ENCODE results near the gene C8B.

C8B gene

DNA sequence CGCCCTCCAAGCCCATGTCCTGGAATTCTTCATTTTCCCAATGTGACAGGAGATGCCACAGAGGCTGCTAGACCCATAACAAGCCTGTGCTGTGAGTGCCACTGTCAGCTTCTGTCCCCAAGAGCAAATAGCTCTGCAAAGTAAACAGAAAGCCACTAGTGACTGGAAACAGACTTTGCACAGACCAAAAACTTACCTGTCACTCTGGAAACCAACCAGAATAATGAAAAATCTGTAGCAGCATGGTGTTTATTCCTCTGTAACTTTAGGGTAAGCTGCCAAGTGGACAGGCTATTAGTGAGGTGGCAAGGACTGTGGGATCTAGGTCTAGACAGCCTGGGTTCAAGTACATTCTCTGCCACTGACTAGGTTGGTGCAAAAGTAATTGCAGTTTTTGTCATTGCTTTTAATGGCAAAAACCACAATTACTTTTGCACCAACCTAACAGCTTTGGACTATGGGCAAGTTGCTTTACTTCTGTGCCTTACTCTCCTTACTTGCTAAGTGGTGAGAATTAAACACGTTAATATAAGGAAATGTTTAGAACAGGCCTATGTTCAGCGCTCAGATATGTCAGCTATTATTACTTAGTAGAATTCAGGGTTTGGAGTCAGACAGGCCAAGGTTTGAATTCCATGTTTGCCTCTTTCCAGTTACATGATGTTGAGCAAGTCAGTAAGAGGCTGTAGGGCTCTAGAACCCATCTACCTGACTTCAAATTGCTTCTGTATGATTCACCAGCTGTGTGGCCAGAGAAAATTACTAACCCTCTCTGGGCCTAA lies at the start of gene C8B:
Gene C8B (minus strand): TSS at position 100 of the 782 bp plus-strand sequence. CDS start 67 bp downstream, at position 33.
- DNase-seq: no peak

DNA sequence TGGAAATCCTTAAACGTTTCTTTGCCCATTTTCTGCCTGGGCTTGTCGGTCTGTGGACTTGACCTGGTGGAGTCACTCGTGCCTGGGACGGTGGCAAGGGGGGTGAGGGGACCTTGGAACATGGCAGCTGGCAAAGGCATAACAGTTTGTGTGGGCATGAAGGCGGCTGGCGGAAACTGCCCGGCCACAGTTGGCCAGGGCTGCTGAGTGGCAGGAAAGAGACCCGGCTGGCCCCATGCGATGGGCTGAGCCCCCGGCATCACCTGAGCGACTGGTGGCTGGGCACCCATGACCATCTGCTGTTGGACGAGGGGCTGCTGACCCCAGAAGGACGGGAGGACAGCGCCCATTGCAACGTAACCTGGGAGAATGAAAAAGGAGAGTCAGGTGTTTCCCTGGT lies 49.3 kb upstream of the C8B start:
- DNase-seq: no peak

DNA sequence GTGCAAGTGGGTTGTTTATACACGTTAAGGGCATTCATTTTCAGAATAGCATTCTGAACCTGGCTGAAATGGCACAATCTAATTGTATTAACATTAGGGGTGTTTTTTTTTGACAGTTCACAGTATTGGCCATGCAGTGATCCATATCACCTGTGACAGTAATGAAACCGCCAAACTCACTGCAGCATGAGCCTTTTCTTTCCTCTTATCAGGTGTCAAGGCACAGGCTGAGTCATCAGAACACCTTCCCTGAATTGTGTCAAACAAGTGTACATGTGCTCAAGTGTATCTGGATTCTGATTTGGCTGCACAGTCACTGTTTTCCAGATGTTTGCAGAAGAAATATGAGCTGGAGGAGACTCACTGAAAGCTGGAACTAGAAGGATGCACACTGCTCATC lies 47.7 kb upstream of the C8B start:
- DNase-seq: no peak

DNA sequence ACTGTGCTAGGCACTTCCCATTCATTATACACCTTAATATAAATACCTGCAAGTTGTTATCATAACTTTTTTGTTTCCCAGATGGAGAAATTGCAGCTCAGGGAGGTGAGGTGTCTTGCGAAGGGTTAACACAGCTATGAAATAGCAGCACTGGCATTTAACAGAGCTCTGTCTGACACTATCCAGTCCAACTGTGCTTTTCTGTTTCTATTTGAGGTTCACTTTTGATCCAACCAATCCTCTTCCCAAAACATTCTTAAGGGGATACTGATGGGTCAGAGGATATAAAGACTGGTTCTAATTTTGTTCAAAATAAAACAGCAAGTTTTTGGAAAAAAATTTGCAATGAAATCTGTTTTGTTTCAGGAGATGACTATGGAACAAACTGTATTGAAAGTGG lies 46.5 kb upstream of the C8B start:
- DNase-seq: no peak

DNA sequence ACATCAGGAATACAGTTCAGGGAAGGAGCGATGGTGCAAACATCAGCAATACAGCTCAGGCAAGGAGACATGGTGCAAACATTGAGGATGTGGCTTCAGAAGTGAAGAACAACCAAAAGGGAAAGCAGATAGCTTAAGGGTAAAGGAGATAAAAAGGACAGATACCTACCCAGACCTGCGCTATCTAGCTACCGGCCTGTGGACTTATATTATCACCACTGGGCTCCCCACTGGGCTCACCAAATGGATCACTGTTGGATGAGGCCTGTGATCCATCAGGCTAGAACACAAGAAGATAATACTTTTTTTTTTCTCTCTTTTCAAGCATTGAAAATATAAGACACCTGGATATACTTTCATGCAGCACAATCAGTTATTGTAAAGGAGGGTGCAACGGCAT lies 44.7 kb upstream of the C8B start:
- no peak for DNase-seq

DNA sequence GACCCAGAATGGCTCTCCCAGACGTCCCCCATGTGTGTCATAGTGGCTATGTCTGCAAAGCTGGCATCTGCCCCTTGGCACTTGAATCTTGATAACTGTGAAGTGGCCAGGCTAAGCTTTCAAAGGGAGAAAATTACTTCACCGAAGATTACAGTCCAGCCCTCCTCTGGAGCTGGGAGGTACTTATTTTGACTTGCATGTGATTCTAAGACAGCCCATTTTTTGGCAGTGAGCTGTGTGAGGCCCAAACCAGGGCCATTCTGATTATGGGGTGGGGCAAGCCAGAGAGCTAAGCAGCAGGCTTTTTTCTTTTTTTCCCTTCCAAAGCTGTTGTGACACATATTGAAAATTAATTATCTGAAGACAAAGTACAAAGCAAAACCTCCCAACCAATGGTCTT lies 42.1 kb upstream of the C8B start:
- no peak for DNase-seq

DNA sequence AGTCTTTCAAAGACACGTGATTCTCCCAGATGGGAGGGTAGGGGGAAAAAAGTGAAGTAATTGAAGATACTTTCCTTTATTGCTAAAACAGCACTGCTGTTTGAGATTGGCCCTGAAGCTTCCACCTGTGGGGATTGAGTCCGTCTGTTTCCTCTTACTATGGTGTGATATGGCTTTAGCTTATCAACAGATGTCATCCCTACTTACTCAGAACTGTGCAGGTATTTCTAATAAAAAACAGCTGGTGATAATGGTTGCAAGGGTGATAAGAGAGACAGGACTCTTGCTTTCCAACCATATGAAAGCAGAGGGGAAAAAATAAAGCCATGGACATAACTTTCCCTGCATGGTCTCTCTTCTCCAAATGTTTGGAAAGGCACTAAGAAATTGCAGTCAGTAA lies 41.7 kb upstream of the C8B start:
- DNase-seq: no peak

DNA sequence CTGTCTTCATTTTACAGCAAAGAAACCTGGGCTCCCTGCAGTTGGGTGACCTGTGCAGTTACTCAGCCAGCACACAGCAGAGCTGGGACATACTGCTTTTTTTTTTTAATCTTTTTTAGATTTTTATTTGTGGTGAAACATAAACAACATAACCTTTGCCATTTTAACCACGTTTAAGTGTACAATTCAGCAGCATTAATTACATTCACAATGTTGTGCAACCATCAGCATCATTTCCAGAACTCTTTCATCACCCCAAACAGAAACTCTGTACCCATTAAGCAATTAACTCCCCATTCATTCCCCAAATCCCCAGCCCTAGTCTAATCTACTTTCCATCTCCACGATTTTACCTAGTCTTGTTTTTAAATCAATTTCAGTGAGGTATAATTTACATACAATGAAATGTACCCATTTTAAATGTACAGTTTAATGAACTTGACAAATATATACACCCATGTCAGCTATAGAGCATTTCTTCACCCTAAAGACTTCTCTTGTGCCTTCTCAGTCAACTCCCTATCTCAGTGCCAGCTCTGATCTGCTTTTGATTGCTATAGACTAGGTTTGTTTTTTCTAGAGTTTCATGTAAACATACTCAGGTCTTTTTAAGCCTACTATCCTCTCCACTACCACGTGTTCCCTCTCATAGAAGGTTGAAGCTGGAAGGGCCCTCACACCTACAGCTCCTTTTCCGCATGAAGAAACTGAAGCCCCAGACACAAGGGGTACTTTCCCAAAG lies 37.8 kb upstream of the C8B start:
- no peak for DNase-seq

DNA sequence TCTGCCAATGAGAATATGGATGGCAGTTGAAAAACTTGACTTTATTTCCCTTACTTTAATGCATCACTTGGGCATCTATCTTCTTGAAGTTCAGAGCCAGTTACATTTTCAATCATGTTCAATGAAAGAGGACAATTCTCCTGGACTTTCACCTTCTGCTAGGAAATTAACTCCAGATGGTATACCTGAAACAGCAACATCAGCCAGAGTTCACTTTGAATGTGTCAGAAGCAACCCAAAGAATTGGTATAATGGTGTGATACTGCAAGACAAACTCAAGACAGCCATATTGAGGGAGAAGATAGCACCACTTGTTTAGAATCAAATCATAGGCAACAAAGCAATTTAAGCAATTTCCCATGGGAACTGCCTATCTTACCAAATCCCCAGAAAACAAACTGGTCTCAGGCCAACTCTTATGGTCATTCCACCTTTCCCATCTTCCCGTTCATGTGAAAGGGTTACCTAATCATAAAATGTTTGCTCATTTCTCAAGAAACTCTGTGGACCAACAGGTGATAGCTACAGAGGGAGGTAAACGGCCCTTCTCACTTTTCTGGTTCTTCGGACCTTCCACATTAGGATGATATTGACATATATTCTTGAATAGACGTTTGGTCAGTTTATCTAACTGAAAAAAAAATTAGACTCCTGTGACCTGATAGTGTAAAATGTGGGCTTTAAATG lies 29.7 kb upstream of the C8B start:
- DNase-seq: no peak

DNA sequence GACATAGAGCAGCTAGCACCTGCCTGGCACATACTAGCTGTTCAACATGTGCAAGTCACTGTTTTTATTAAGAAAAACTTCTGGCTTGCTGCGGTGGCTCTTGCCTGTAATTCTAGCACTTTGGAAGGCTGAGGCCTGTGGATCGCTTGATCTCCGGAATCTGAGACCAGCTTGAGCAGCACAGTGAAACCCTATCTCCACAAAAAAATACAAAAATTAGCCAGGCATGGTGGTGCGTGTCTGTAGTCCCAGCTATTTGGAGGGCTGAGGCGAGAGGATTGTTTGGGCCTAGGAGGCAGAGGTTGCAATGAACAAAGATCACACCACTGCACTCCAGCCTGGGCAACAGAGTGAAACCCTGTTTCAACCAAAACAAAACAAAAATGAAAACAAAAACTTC lies 27.7 kb upstream of the C8B start:
- DNase-seq: no peak

DNA sequence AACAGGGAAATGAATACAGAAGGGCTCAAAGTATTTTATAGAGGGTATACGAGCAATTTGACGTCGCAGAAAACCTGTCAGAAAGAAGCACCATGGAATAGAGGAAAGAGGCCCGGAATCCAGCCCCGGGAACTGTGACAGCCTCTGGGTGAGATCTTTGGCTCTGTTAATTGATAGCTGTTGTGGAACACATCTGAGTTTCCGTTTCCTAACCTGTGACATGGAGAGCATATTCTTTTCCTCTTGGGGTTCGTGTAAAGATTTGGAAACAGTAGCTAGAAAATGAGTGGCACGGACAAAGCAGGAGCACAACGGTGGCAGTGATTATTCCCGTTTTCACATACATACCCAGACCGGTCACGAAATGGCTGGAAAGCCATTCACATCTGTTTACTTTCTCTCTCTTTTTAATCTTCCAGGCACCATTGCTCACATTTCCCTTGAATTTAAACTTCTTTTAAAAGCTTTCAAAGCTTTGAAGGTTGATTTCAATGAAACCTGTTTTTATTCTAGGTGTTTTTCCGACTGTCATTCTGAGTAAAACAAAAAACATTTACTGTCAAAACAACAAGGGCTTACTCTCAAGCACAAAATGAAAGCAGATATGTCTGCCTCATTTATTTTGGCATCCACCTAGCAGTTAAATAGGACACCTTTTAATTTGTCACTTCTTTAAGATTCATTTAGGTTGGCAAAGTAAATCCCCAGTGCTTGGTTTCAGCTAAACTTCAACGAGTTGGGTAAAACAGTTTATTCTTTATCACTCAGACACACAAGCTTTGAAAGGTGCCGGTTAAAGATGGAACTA lies 26.7 kb upstream of the C8B start:
- DNase-seq: no peak

DNA sequence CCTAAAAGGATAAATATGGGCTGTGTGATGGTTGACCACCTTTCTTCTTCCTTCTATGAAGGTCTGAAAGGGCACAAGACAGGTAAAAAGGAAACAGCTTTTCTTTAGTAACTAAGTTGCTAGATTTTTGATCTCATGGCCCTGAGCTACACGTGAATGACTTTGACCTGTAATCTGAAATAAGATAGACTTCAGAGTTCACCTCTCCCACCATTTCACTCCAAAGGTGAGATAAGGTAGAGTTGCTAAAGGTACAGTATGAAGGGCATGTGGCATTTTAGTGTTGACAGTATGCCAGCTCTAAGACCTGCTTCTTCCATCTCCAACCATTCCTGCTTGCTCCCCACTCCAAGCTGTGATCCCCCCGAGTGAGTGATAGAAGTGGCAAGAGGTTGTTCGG lies 25.8 kb upstream of the C8B start:
- DNase-seq: no peak

DNA sequence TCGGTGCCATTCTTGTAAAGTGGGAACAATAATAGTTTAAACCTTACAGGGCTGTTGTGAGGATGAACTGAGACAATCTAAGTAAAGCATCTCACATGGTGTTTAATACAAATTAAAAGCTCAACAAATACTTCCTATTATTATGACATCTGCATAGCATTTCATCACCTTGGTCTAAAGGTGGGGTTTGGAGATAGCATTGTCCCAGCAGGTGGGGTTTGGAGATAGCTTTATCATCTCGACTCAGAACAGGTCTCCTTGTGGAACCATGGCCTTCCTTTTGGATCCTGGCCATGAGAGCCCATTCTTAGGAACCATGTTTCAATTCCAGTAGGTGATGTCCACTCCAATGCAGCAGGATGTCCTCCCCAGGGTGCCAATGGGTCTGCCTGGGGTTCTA lies 20.6 kb upstream of the C8B start:
- no peak for DNase-seq

DNA sequence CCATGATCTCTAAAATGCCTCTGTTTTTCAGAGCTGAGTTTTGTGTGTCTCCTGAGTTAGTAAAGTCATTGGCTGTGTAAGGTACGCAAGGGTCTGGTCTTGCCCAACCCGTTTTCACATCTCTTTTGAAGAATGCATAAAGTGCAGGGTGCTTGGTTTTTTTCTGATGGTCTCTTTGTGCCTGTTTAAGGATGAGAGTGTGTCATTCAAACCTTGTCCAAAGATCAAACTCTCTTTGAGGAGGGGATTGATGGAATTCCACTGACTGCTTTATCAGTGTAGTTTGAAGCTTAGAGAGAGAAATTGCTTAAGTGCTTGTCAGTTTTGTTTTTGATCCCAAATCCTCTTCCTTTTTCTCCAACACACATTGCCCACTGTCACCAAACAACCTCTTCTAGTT lies 20.0 kb upstream of the C8B start:
- DNase-seq: no peak

DNA sequence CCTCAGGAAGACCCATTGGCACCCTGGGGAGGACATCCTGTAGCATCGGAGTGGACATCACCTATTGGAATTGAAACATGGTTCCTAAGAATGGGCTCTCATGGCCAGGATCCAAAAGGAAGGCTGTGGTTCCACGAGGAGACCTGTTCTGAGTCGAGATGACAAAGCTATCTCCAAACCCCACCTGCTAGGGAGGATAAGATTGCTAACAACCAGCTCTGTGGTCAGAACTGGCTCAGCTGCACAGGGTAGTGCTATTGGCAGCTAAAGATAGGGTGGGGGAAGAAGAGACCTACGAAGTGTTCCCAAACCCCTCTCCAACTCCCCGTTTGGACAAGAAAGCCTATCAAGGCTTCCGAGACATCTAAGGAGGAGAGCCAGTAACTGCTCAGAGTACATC lies 17.7 kb upstream of the C8B start:
- no peak for DNase-seq

DNA sequence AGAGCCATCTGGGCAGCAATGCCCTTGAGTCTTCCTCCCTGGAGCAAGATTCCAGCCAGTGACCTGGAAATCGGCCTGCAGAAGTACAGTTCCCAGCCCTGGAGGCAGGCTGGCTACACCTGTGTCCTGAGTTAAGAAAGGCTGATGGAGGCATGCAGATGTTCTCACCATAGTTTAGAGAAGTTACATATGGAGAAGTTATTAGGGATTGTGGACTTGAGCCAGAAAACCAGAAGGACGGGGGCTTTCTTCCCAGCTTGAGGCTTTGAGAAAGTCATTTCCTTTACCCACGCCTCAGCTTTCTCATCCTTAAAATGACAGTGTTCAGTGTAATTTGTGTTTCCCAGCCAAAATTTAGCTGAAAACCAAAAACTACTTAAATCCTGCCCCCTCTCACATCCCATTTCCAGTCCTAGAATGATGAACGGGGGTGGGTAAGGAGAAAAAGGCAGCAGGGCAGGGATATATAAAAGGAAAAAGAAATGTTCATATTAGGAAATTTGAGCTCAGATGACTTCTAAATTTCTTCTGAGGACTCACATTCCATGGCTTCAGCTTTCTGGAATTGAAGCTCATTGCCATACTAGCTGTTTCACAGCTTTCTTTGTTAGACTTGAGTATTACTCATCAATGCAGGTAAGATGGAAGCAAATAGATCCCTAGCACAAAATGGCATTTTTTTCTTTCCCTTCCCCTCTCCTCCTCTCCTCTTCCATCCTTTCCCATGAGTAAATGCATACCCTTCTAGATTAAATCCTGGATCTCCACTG lies 14.4 kb upstream of the C8B start:
- DNase-seq: no peak

DNA sequence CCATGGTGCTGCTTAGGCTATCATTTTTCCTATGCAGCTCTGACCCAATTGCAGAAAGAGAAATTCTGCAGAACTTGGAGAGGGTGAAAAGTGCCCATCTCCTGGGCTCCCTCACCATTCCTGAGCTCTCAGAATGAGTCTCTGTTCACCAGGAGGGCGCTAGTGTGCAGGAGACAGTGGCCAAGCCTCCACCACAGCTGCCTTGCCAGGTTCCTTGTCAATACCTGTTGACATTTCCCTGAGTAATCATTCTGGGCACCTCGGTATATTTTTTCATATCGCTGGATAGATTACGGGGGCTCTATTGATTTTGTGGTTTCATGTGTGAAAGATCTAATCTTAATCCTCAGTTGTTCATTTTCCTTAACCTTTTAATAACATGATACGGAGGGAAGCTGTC lies 13.0 kb upstream of the C8B start:
- no peak for DNase-seq

DNA sequence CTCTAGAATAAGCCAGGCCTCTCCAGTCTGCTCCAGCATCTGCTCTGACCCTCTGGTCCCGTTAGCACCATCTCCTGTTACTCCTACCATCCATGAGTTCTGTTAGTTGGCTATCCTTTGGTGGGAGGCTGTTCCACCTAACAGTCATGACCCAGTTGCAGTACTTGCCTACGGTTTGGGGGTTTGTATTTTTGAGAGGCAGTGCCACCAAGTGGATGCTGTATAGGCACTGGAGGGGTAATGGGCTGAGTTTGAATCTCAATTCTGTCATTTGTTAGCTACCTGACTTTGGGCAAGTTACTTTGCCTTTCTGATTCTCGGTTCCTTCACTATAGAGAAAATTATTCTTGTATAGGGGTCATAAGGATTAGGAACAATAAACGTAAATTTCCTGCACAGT lies 12.1 kb upstream of the C8B start:
- DNase-seq: no peak

DNA sequence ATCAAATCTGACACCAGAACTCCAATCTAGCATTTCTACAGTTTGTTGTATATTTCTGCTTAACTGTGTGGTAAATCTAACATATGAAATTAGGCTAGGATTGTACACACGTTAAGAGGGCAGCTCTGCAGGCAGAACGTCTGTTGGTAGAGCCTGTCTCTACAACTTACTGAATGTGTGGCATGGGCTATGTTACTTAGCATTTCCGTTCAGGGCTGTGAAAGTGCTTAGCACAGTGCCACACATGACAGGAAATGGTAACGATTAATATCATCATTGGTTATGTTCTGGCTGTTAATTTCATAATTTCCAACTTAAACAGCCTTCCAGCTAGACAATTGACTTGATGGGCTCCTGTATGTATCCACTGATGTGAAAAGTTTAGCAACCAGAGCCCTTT lies 9.6 kb upstream of the C8B start:
- DNase-seq: no peak

DNA sequence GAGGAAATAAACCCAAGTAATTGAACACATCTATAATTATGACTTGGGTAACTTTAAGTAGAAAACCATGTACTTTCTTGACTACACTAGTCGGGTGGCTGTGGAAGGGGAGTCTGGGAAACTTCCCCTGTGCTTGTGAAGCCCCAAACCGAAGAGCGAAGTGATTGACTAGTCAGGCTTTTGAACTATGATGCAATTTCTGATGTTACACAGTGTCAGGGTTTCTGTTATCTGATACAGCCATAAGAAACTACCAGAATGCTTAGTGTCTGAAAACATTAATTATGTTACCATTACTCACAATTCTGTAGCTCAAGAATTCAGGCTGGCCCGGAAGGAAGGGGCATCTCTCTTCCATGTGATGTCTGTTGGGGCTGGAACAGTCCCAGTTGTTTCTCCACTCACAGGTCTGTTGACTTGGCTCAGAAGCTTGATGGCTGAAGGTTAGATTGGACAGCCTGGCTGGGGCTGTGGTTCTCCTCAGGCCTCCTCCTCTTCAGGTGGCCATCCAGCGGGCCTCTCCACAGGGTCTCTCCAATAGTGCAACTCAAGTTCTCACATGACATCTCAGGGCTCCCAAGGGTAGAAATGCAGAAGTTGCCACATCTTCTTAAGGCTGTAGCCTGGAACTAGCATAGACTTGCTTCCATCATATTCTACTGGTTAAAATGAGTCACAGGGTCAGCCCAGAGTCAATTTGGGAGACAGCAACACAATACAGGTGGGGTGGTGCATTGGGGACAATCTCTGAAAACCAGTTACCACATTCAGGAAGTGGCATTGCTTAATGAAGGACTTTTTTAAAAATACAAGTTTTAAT lies 8.3 kb upstream of the C8B start:
- no peak for DNase-seq

DNA sequence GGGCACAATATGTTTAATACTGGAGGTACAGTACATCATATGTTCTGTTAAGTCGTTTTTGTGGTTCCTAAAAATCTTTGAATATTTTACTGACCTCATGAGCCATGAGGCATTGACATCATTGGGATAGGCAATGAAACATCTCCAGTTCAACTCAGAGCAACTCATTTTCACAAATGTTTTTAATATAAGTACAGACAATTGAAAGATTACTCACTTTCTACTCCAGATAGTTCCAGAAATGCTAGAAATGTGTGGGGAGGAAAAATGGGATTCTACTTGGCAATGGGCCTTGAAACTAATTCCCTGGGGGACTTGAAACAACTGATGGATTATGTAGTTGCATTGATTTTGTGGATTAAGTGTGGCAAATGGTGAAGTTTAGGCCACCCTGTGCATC lies 7.2 kb upstream of the C8B start:
- DNase-seq: no peak

DNA sequence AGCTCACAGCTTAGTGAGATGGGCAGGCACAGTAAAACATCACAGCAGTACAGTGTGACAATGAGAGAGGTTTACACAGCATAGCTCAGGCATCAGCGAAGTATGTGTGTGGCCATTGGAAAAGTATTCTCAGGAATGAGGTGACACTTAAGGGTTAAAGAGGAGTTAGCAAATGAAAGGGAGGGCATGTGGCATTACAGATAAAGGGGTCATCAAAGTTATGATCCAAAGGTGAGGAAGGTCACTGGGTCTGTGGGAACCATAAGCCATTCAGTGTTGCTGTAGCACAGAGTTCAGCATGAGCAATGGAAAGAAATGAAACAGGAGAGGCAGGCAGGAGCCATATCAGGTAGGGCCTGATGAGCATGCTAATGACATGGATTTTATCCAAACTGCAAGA lies 4.5 kb upstream of the C8B start:
- no peak for DNase-seq
